ENCODE measurements around the gene RNF13.
"Not testable (repeated sequence)": the region's sequence is repeated elsewhere in the genome, so short reads cannot be mapped to it uniquely, and the experiment has no call there.

RNF13 gene

DNA sequence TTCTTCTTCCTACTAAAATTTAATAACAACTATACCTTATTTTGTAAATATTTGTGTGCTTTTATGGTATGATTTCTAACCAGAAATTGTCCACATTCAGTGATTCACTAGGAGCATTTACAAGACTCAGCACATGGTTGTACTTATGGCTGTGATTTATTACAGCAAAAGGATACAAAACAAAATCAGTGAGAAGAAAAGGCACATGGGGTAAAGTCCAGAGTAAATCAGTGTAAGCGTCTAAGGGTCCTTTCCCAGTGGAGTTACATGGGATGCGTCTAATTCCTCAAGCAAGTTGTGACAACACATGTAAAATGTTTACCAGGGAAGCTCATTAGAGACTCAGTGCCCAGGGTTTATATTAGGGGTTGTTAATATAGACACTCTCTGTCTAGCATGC lies 31.1 kb downstream of the RNF13 start:
- DNase-seq = no peak

DNA sequence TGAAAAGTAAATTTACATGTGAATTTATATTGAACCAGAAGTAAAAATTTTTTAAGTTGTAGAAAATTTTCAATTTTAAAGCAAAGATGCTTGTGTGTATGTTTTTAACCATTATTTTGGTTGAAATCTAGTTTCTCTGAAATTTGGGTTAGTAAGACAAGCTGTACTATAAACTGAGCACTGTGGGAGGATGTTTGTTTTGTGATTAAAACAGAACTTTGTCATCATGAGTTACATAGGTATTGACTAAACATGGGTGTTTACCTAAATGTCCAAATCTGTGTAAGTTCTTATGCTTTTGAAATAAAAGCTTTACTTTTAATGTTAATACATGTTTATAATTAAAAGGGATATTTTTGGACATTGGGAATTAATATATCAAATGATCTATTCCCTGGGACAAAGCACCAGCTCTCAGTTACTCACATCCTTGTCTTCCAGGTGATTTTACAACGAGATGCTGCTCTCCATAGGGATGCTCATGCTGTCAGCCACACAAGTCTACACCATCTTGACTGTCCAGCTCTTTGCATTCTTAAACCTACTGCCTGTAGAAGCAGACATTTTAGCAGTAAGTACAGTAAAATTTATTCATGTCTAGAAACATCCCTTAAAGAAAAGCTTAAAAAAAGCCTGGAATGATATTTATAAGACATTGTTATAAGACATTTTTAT lies 32.7 kb downstream of the RNF13 start:
- DNase-seq = no peak

DNA sequence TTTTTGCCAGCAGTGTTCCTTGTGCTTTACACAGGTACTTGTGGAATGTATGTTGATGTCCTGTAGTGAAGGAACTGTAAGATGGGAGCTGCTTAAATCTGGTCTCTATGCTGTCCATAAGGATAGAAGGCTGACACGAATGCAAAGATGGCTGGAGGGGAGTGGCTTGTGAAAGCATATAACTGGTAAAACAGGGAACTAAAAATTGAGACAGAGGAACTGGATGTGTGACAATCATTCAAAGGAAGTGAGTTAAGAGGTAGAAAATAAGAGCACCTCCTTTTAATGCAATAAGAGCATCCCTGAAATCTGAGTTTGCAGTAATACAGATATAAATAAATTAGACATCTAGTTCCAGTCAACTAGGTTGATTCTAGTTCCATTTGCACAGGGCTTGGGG lies 35.2 kb downstream of the RNF13 start:
- DNase-seq = no peak

DNA sequence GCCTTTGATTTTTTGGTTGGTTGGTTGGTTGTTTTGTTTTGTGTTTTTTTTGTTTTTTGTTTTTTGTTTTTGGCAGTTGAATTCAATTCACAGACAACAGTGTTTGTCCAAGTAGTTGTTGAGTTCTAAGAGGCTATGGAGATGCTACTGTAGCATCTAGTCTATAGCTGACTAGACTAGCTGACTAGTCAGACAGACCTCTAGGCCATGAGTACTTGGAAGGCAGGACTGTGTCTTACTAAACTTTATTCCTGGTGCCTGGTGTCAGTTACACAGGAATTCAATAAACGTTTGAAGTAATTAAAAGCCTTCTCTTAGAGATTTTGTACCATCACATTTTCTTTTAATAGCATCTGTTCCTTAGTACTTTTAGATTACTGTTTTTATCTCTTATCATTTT lies 35.7 kb downstream of the RNF13 start:
- DNase-seq = no peak

DNA sequence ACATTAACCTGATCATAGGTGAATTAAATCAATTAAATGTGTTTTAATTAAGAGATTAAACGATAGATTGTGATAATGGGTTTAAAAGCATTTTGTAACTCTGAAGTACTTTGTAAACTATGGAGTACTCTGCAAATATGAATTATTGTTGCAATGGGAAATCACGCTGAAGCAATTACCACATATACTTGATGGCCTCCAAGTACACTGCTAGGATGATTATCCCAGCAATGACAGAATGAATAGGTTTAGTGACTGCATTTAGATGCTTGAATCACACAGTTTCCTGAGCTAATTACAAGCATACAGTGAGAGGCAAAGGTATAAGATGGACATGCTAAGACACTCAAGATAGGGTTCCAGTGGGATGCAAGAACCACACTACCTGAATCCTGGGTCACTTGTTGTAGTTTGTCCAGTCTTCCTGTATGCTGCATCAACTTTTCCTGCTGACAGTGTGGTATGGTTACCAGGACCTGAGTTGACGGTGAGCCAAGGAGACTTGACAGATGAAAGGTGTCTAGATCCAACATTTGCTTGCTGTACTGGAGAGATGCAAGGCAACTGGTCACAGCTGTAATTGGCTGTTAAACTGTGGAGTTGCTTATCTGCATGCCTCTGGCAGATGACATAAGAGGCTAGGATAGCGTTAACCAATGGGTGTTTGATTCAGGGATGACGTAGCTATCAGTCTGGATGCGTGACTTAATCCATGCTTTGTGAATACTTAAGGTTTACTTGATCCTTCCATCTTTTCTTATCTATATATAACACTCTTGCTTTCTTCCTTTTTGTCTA lies 38.0 kb downstream of the RNF13 start:
- no peak for DNase-seq

DNA sequence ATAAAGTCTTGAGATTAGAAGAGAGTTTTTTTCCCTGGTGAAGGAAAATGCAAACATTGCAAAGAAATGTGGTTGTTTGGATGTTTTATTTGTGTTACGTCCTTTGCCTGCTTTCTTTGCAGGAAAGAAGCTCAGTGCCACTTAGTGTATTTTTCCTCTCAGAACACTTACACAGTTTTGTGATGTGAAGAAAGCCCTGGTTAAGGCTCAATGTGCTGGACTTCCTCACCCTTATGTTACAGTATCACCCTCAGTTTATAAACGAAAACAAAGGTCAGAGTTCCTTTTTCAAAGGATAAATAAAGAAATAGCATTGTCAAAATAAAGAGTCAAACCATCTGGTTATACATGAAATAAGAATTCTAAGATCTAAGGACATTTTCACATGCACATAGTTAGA lies 45.9 kb downstream of the RNF13 start:
- no peak for DNase-seq

DNA sequence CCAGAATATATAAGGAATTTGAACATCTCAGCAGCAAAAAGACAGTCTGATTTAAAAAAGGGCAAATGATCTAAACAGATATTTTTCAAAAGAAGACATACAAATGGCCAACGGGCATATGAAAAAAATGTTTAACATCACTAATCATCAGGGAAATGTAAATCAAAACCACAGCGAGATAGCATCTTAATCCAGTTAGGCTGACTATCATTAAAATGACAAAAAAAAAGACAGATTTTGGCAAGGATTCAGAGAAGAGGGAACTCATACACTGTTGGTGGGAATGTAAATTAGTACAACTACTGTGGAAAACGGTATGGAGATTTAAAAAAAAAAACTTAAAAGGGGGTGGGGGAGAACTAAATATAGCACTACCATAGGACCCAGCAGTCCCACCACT lies 47.9 kb downstream of the RNF13 start:
- no peak for DNase-seq

DNA sequence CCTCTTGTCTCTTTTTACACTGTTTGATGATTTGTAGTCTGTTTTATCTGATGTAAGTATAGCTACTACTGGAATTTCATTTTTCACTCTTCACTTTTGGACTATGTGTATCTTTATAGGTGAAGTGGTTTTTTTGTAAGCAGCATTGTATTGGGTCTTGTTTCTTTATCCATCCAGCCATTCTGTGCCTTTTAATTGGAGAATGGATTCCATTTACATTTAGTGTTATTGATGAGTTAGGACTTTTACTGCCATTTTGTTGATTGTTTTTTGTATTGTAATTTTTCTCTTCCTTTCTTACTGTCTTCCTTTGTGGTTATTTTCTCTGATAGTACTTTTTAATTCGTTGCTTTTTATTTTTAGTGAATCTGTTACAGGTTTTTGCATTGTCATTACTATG lies 54.5 kb downstream of the RNF13 start:
- no peak for DNase-seq

DNA sequence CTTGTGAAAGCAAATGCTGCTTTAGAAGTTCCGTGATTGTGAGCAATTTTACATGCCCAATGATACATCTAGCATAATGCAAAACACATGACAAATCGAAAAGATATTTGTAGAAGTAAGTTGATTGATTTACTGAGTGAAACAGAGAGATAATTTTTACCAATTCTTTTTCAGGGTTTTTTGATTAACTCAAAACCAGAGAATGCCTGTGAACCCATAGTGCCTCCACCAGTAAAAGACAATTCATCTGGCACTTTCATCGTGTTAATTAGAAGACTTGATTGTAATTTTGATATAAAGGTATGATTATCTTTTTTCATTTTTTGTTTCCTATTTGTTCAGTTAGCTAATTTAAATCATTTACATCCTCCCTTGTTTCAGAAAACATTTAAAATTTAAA lies 58.8 kb downstream of the RNF13 start:
- no peak for DNase-seq

DNA sequence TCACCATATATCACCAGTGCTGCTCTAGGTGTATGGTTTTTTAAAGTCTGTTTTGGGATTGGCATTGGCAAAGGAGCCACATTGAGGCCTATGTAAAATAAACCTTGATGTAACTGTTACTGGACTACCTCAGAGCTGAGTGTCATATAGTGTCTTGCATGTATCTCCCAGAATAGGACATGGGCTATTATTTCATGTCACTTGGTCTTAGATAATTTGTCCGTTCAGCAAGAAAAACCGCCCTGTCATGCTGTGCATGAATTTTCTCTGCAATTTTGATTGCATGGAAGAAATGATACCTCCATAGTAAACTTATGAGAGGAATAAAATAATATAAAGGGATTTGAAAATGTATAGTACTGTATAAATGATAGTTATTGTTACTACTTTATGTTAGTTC lies 59.6 kb downstream of the RNF13 start:
- no peak for DNase-seq

DNA sequence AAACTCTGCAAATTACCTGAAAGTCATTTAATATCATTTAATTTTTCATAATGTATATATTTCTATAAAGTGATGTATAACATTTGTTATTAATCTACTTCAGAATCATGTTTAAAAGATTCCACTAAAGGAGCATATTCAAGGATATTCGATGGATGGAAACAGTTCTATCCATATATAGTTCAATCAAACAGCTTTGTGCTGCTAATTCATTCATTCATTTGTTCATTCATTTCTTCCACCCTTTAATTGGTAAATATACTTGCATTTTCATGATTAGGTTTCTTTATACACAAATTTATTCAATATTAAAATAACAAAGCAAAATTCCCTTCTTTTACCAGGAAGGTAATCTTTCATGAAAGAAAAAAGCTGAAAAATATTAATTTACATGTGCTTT lies 64.7 kb downstream of the RNF13 start:
- DNase-seq = no peak

DNA sequence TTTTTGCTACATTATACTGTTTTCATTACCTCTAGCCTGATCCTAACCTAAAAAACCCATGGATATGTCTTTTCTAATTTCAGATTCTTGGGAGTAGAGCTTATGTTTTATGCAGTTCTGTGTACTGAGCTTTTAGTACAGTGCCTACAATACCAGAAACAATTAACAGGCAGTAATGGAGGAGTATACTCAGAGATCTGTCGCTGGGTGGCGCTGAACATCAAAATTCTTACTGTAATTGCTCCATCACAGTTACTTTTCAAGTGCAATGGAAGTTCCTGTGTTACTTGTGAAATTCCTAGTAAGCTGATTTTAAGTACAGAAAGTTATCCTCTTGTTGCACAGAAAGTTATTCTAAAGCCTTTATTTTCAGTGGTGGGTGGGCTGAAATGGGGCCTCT lies 66.9 kb downstream of the RNF13 start:
- DNase-seq = peak; percentile 21

DNA sequence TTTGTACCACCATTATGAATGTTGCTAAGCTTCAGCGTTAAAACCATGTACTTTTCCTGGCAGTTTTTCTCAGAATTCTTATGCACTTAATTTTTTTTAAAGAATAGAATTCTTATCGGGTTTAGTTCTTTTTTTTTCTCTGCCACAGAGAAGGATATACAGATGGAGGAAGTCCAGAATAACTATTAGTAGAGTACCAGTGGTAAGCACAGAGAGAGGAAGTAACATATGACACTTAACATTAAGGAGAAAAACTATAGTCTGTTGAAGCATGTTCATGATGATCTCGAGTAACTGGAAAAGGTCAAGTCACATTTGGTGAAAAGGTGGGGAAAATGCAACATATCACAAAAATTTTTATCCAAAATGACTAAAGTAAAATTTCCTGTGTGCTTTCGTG lies 68.9 kb downstream of the RNF13 start:
- DNase-seq = no peak

DNA sequence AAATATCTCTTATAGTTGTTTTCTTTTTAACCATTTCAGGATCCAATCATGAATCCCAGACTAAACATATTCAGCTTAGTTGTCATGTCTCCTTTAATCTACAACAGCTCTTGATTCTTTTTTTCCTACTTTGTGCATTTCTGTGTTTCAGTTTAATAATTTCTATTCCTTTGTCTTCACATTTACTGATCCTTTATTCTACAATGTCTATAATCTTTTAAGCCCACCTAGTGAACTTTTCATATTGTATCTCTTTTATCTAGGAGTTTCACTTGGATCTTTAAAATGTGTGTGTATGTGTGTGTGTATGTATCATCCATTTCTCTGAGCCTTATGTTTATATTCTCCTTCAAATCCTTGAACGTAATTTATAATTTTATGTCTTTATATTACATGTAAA lies 70.1 kb downstream of the RNF13 start:
- DNase-seq = no peak

DNA sequence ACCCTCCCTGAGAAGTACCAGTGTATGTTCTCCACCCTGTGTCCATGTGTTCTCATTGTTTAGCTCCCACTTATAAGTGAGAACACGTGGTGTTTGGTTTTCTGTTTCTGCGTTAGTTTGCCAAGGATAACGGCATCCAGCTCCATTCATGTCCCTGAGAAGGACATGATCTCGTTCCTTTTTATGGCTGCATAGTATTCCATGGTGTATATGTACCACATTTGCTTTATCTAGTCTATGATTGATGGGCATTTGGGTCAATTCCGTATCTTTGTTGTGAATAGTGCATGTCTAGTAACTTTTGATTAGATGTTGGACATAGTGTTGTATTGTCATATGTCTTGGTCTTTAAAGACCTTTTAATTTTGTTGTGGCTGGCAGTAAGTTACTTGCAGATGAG lies 70.8 kb downstream of the RNF13 start:
- DNase-seq = not testable (repeated sequence)

DNA sequence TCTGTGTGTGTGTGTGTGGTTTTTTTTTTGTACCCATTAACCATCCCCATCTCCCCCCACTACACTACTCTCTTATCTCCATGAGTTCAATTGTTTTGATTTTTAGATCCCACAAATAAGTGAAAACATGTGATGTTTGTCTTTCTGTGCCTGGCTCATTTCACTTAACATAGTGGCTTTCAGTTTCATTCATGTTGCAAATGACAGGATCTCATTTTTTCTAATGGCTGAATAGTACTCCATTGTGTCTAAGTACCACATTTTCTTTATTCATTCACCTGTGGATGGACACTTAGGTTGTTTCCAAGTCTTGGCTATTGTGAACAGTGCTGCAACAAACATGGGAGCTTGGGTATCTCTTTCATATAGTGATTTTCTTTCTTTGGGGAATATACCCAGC lies 71.8 kb downstream of the RNF13 start:
- not testable (repeated sequence) for DNase-seq

DNA sequence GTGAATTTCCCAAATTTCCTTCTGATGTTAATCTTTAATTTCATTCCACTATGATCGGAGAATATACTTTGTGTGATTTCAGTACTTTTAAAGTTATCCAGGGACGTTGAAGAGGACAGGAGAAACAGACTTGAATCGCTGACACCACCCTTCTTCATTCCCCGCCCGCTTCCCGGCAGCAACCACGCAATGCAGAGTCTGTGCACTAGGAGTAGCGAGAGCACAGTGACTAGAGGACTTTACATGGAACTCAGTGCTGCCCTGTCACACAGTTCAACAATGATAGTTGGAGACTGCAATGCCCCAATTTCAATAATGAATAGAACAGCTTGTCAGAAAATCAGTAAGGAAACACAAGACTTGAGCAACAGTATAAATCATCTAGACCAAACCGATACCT lies 73.9 kb downstream of the RNF13 start:
- no peak for DNase-seq

DNA sequence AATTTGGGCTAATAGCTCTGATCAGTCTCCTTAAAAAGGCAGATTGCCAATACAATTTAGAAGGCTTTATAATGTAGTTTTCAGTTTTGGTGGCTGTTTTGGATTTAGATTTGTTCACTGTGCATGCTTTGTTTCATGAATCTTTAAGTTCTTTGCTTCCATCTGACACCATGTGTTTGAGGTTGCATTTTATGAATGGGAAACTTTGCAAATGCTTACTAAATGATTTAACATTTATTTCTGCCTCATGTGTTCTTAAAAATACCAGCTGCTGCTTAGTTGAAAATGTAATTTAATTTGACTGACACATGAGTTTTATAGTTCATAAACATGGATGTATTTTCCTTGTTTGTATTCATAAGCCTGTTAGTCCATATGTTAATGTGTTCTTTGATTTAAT lies 78.6 kb downstream of the RNF13 start:
- no peak for DNase-seq

DNA sequence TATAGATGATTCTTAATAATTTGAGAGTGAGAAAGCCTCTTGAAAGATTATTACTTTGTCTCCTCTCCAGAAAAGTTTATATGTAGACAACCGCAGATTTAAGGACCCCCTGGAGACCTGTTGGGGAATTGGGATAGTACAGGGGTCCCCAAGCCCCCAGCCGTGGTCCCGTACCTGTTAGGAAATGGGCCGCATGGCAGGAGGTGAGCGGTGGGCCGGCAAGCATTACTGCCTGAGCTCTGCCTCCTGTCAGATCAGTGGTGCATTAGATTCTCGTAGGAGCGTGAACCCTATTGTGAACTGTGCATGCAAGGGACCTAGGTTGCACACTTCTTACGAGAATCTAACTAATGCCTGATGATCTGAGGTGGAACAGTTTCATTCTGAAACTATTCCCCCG lies 79.4 kb downstream of the RNF13 start:
- no peak for DNase-seq

DNA sequence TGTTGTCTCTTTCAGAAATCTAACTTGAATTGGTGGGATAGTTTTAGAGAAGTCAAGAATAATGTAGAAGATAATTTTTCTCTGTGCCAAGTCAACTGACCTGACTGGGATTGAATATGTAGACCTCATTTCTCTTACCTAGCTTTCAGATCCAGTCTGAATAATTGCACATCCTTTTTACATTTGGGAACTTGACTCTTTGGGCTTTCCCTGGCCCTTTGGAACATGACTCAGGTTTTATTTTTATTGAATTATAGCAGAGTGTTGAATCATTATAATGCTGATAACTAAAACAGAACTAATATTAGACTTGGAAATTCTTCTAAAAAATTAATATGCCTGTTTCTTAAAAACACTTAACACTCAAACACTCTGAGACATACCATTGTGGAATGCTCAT lies 81.2 kb downstream of the RNF13 start:
- DNase-seq = no peak

DNA sequence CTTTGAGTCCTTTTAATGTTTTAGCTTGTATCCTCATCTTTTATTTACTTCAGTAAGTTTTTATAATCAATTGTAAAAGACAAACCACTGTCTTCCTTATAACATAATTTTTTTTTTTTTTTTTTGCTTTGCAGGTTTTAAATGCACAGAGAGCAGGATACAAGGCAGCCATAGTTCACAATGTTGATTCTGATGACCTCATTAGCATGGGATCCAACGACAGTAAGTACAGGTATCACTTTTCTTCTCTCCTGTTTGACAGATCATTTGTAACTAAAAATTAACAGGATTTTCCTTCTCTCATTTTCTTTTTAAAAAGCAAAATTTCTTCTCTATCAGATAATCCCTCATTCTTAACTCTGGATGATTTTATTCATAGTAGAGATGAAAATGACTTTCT lies 82.3 kb downstream of the RNF13 start:
- DNase-seq = no peak

DNA sequence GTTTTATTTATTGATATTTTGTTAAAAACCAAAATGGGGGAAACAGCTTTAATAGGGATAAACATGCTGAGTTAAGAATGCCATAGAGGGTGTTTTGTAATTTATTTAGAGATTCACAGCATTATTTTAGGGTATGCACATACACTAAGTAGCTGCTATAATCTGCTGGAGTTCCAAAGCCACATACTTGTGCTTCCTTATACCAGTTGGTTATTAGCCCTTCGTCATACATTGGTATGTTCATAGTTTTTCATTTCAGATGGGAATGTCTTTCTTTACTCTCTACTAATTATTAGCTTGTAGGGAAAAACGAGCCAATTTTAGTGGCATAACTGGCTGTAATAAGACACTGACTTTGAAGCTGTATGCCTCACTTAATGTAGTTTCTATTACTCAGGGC lies 82.8 kb downstream of the RNF13 start:
- no peak for DNase-seq

DNA sequence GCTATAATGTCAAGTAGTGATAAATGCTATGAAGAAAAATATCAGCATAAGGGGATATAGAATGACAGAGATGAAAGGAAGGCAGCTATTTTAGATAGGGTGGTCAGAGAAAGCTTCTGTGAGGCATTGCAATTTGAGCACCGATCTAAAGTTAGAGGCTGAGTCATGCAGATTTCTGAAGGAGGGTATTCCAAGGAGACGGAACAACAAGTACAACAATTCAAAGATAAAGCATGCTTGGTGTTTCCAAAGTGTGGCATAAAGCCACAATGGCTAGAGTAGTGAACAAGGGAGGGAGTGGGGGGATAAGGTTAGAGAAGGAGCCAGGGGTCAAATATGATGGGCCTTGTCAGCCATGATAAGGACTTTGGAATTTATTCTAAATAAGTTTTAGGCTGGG lies 85.8 kb downstream of the RNF13 start:
- DNase-seq = no peak

DNA sequence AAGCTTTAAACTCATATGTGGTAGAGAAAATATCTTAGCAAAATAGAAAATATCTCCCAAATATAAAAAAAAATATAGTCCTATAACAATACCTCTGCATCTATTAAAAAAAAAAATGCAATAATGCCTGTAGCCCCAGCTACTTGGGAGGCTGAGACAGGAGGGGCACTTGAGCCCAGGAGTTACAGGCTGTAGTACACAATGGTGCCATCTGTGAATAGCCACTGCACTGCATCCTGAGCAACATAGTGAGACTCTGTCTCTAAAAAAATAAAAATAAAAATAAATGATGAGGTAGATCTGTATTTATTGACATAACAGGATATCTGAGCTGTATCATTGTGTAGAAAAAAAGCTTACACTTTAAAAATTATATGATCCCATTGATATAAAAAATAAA lies 87.3 kb downstream of the RNF13 start:
- DNase-seq = no peak

DNA sequence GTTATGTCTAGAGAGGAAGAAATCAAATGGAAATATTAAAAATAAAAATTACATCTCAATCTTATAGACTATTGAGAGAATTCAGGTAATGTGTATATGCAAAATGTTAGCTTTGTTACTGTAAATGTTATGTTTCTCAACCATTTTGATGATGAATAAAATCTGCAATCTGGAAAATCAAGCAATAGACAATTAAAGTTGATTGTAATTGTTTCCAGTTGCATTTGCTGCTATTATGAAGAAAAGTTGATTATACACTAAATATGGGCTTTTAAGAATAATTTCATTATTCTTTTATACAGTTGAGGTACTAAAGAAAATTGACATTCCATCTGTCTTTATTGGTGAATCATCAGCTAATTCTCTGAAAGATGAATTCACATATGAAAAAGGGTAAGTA lies 88.8 kb downstream of the RNF13 start:
- DNase-seq = no peak
